Smooth muscle cell (in vitro differentiated cells): ENCODE results near the gene REEP3. TPM values are rescaled to one million over a fixed set of nuclear protein-coding genes. Genes with fewer than 3 reads are reported as not detected.
A peak's percentile ranks its signal among the peaks of the same experiment; 100 is the strongest.

Source experiments
- DNase-seq: peaks from one replicate; lab custom pipeline; 2025; ENCODE audit not compliant: unreplicated experiment; lab: John Stamatoyannopoulos, UW
- H2AFZ ChIP-seq: fragments of 200-600 bp; sonication (generic); 2 replicates; pipeline ENCODE4 v1.6.0; 2016; ENCODE audit warnings: antibody characterized with exemption, low read depth, mild to moderate bottlenecking
- H3F3A ChIP-seq: fragments of 200-600 bp; sonication (generic); 2 replicates; pipeline ENCODE4 v1.6.0; 2017; ENCODE audit warnings: antibody characterized with exemption, low read depth
- H3K27ac ChIP-seq: fragments of 200-600 bp; sonication (generic); 2 replicates; pipeline ENCODE4 v1.5.1; 2016; ENCODE audit warnings: low read depth, mild to moderate bottlenecking
- H3K27me3 ChIP-seq: fragments of 200-600 bp; sonication (generic); 2 replicates; pipeline ENCODE4 v1.6.1; 2016; ENCODE audit warnings: low read depth, mild to moderate bottlenecking
- H3K36me3 ChIP-seq: fragments of 200-600 bp; sonication (generic); 2 replicates; pipeline ENCODE4 v1.5.1; 2016; ENCODE audit warnings: low read depth
- H3K4me1 ChIP-seq: fragments of 200-600 bp; sonication (generic); 2 replicates; pipeline ENCODE4 v1.5.1; 2016; ENCODE audit warnings: low read depth
- H3K4me2 ChIP-seq: fragments of 200-600 bp; sonication (generic); 2 replicates; pipeline ENCODE4 v1.6.0; 2016; ENCODE audit warnings: mild to moderate bottlenecking
- H3K4me3 ChIP-seq: fragments of 200-600 bp; sonication (generic); 2 replicates; pipeline ENCODE4 v1.5.1; 2016; ENCODE audit warnings: mild to moderate bottlenecking
- H3K79me2 ChIP-seq: fragments of 200-600 bp; sonication (generic); 2 replicates; pipeline ENCODE4 v1.6.0; 2016; ENCODE audit warnings: low read depth, mild to moderate bottlenecking
- H3K9ac ChIP-seq: fragments of 200-600 bp; sonication (generic); 2 replicates; pipeline ENCODE4 v1.6.0; 2016; ENCODE audit warnings: low read depth
- H3K9me3 ChIP-seq: fragments of 200-600 bp; sonication (generic); replicated peaks from 2 replicates; pipeline ENCODE4 v1.5.1; 2016; ENCODE audit warnings: low read depth
- H4K20me1 ChIP-seq: fragments of 200-600 bp; sonication (generic); 2 replicates; pipeline ENCODE4 v1.6.0; 2016; ENCODE audit warnings: low read depth
- CTCF ChIP-seq: fragments of 200-600 bp; sonication (generic); IDR thresholded peaks from 2 replicates; pipeline ENCODE4 v1.5.1; 2017; ENCODE audit warnings: borderline replicate concordance, mild to moderate bottlenecking, antibody characterized with exemption; ENCODE audit not compliant: insufficient read depth, poor library complexity, severe bottlenecking
- WGBS: methylation state at CpG from one replicate; pipeline ENCODE4 v1.1.7; 2016; ENCODE audit warnings: low lambda C conversion rate; 5-methylcytosine and 5-hydroxymethylcytosine counted together
- polyA plus RNA-seq: library from polyadenylated mRNA; unstranded; fragments of >200 nt; fragmentation: Nextera tagmentation; extraction: Ambion mirVana; gene quantifications from 2 replicates; pipeline ENCODE4 v1.2.1, GENCODE V29; 2016
- total RNA-seq: library from RNA; depleted of rRNA; stranded (reverse); fragments of >200 nt; gene quantifications from 2 replicates; pipeline ENCODE4 v1.2.3, GENCODE V29; 2014

The REEP3 gene
- total RNA-seq (77.2 and 80.4 TPM in 2 replicates), polyA plus RNA-seq (38.8 and 42.3 TPM in 2 replicates)

- Histone ChIP-seq H3K4me3 (peak within 1 kb of the TSS; percentile 91), H3K79me2 (peaks cover 90% of the 10 kb centered on the region), H3K4me1 (peaks cover 38% of the 10 kb centered on the region), H3K9ac (peak within 1 kb of the TSS; percentile 95), H3K9me3 (no peaks in the 10 kb centered on the region), H3K4me2 (peak within 1 kb of the TSS; percentile 99), H4K20me1 (peaks cover 15% of the 10 kb centered on the region), H2AFZ (peak within 1 kb of the TSS; percentile 96), H3F3A (peaks cover 10% of the 10 kb centered on the region), H3K27me3 (no peaks in the 10 kb centered on the region), H3K36me3 (no peaks in the 10 kb centered on the region), H3K27ac (peak within 1 kb of the TSS; percentile 96)
- no peak for TF ChIP-seq CTCF
- DNase-seq = peak; percentile 39
- 6% methylated on average over 23 of the region's 52 CpGs for WGBS
These were observed at the start of gene REEP3 for GRCh38 chr10:63520500-63521415. TSS of gene REEP3 (plus strand) at chr10:63521401. CDS start at chr10:63521546, 145 bp downstream.

- H3K9me3 ChIP-seq = no peaks in the 10 kb centered on the region
- DNase-seq = no peak
- peaks cover 84% of the 10 kb centered on the region for H4K20me1 ChIP-seq
- H2AFZ ChIP-seq = no peak overlapping the region
- no peaks in the 10 kb centered on the region for H3K4me1 ChIP-seq
- TF ChIP-seq CTCF = no peak
- no peaks in the 10 kb centered on the region for H3K36me3 ChIP-seq
- WGBS = 91% methylated on average over 8 of the region's 8 CpGs
- H3K4me3 ChIP-seq = no peak overlapping the region
- H3K27ac ChIP-seq = no peak overlapping the region
- no peak overlapping the region for H3K9ac ChIP-seq
- no peaks in the 10 kb centered on the region for H3F3A ChIP-seq
- H3K79me2 ChIP-seq = peaks cover 100% of the 10 kb centered on the region
- H3K27me3 ChIP-seq = no peaks in the 10 kb centered on the region
- H3K4me2 ChIP-seq = no peak overlapping the region
These were observed 46.7 kb upstream of the REEP3 start for GRCh38 chr10:63474488-63474887.

- no peak for DNase-seq
- no peaks in the 10 kb centered on the region for H3F3A ChIP-seq
- no peaks in the 10 kb centered on the region for H3K4me1 ChIP-seq
- no peaks in the 10 kb centered on the region for H3K27me3 ChIP-seq
- H3K4me3 ChIP-seq = no peak overlapping the region
- no peak overlapping the region for H3K9ac ChIP-seq
- no peak overlapping the region for H2AFZ ChIP-seq
- WGBS = 54% methylated on average over 1 of the region's 1 CpG
- peaks cover 91% of the 10 kb centered on the region for H4K20me1 ChIP-seq
- H3K9me3 ChIP-seq = no peaks in the 10 kb centered on the region
- no peak for TF ChIP-seq CTCF
- H3K4me2 ChIP-seq = no peak overlapping the region
- H3K27ac ChIP-seq = no peak overlapping the region
- peaks cover 100% of the 10 kb centered on the region for H3K79me2 ChIP-seq
- H3K36me3 ChIP-seq = no peaks in the 10 kb centered on the region
These were observed 43.3 kb upstream of the REEP3 start for GRCh38 chr10:63477927-63478326.
